NCI-H1092 (cell line): ENCODE measurements around the gene TRAPPC3L.

Experiments
- DNase-seq: peaks from one replicate; lab custom pipeline; 2025; lab: John Stamatoyannopoulos, UW

The TRAPPC3L gene

DNA sequence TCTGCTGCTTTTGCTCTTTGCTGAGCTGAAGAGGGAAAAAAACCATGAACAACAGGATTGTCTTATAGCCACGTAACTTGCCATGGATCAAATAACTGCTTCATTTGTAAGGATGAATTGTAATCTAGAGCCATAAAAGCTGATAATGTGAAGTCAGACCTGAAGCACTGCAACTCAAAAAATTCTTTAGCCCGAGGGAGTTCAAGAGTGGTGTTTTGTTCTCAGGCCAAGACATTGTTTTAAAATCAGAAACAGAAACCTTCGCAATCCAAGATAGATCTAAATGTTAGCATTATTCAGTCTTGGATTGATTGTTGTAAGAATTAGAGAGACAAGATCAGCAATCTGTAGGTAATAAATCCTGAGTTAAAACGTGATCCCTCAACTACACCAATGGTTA, at the start of gene TRAPPC3L:
Gene TRAPPC3L (minus strand): TSS at position 34 of the 400 bp plus-strand sequence. CDS start 170 bp downstream, outside the sequence.
- DNase-seq: no peak

DNA sequence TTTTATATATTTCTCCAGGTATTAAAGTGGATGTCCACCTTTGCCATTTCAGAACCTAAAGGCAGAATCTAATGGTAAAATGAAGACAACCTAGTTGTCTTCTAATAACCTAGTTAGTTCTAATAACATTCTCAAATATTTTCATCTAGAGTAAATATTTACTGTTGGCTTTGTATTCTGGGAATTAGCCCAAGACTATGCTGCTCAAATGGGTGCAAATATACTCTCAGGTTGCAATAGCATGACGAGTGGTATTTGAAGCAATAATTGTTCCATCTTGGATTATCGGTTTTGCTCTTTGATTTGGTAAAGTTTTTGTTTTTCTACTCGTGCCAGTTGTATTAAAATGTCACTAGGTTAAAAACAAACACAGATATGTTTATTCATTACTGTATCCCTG, 49.8 kb upstream of the TRAPPC3L start:
- no peak for DNase-seq

DNA sequence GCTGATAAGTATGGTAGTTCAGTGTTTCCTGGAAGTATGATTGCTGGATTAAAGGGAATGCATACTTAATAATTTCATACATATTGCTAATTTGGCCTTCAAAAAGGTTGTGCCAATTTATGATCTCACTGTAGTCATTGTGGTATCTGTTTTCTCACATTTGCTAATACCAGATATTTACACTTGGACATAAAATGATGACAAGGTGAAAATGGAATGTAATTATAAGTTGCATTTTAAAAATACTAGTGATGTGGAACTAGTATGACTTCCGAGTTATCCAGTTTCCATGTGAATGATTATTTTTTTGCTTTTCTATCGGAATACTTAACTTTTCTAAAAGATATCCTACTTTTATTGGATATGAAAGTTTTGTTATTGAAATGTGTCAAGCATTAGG, 41.3 kb upstream of the TRAPPC3L start:
- no peak for DNase-seq

DNA sequence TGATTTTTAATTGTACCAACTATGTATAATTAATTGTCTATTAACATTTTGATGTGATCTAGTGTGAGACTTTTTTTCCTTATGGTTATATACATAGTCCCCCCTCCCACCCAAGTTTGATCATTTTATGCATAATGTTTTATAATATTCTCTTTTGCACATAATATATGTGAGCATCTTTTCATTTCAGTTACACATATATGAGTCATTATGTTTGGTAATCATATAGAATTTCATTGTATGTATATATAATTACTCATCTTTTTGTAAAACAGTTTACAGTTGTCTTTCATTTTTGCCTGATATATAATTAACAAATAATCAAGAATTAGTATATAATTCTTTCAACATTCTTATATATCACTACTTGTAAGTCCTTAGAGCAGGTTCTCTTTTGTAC, 40.8 kb upstream of the TRAPPC3L start:
- DNase-seq: no peak

DNA sequence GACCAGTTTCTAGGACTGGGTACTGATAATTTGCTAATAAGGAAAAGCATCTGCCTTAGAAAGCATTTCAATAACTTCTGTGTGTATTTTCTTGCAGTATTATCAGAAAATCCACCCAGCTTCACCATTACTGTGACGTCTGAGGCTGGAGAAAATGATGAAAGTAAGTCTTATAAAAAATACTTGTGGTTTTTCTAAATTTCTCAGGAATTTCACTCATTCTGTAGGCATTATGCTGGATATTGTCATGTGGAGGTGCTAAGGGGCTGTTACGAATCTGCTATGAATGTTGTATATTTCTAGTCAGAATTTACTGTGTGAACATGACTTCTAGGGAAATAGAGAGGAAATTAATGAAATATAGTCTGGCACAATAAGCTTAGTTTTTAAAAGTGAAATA, 34.7 kb upstream of the TRAPPC3L start:
- DNase-seq: no peak

DNA sequence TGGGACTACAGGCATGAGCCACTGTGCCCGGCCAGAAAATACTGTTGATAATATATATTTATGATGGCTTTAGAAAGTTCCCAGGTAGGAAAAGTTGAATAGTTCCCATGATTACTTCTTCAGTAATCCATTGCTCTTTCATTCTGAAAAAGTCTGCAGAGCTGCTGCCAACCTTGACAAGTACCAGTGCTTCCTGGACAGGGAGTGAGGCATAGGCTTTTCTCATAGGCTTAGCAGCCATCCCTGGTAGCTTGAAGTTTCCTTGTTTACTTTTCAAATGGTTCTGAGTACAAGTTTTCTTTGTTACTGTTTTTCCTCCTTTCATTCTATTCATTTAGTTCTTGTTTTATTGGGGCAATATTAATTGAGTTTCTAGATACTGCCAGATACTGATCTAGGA, 33.7 kb upstream of the TRAPPC3L start:
- no peak for DNase-seq

DNA sequence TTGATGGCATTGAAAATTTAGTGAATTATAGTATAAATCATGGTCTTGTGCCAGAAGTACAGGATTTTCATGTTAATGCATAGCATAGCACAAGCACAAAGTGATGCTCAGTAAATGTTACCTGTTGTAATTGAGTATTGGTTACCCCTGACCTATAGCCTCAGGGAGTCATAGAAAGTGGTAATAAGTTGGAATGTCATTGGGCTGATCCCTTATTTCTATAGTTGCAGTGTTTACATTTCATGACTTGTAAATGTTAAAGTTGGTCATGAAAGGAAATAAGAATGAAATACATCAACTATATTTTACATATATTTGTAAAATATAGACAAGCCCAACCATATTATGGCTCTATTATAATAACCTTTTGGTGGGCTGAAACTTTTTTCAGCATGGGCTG, 32.9 kb upstream of the TRAPPC3L start:
- no peak for DNase-seq

DNA sequence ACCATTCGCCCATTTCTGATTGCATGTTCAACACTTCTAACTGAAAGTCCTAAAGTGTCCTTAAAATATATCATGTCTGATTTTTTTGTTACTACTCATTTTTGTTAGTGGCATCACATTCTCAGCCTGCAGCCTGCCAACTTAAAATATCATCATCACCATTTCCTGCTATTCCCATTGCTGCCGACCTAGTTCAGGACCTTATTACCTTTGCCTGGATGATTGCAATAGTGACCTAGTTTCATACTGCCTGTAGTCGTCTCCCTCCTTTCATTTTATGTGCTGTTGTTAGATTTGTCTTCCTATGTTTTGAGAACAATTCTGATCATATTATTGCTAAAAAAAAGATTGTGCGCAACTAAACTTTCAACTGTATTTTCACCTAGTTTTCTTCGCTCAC, 32.0 kb upstream of the TRAPPC3L start:
- no peak for DNase-seq

DNA sequence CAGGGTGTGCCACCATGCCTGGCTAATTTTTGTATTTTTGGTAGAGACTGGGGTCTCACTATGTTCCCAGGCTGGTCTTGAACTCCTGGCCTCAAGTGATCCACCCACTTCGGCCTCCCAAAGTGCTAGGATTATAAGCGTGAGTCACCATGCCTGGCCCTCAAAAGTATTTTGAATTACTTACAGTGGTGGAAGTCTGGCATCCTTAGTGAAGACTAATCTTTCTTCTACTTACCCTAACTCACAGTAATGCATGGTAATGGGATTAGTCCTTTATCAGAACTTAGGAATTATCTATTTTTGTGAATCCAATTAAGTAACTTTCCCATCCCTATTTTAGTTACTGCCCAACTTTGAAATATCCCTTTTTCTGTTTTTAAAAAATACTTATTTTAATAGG, 29.7 kb upstream of the TRAPPC3L start:
- DNase-seq: no peak

DNA sequence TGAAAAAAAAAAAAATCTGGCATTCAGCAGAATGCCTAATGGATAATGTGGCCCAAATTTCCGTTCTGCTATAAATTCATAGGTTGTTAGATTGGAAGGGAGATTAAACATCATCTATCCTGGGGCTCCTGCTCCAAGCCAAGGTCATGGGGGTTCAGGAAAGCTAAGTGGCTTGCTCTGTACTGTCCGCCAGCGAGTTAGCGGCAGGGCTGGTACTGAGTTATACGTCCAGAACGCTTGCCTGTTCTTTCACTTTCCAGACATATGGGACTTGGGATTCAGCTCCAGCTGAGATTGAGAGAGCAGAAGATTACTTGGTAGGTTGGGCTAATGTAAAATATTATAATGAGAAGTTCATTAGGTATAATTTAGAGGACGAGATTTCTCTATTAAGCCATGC, 26.7 kb upstream of the TRAPPC3L start:
- DNase-seq: no peak

DNA sequence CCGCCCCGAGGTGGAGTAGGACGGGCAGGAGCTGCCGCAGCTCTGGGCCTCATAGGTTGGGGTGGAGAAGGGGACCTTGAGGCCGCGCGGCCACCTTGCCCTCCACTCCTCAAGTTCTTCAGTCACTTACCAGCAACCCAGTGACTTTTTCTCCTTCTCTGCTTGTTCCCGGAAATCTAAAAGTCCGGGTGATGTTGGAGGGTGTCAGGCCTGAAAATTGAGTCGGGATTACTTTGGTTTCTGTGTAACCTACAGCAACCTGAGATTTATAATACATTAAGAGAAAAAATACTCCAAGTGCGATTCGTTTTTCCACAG, 26.2 kb upstream of the TRAPPC3L start:
- no peak for DNase-seq

DNA sequence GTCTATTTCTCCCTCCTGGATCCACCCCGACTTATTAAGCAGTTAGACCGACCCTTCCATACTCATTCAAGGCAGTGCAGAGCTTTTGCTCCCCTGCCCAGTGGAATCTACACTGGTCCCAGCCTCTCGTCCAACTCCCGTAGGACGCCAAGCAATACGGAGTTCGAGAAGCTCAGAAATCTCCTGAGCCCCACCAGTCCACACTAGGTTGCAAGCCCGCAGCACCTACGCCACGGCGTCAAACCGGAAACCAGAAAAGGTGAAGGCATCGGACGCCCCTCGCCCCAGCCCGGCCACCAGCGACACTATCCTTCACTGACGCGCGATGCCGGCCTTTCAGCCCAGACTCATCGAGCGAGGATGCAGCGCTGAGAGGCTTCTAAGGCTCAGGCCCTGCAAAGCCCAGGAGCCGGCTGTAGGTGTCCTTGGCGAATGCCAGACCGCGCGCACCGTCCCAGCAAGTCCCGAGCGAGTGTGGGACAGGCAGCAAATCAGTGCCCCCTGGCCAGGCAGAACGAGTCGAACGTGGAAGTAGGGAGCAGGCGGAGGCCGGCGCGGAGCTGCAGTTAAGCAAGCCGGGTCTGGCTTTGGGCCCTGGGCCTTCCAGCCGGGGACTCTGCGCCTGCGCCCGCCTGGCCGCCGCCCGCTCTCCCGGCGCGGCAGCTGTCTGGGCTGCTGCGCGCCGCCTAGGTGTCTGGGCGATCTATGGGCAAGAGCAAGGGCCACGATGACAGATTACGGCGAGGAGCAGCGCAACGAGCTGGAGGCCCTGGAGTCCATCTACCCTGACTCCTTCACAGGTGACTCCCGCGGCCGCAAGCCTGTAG, 25.6 kb upstream of the TRAPPC3L start, which contains the start of gene RWDD1:
Gene RWDD1 (plus strand): TSS at position 649 of the 827 bp plus-strand sequence. CDS start 79 bp downstream, at position 728.
- peak; percentile 93 for DNase-seq

DNA sequence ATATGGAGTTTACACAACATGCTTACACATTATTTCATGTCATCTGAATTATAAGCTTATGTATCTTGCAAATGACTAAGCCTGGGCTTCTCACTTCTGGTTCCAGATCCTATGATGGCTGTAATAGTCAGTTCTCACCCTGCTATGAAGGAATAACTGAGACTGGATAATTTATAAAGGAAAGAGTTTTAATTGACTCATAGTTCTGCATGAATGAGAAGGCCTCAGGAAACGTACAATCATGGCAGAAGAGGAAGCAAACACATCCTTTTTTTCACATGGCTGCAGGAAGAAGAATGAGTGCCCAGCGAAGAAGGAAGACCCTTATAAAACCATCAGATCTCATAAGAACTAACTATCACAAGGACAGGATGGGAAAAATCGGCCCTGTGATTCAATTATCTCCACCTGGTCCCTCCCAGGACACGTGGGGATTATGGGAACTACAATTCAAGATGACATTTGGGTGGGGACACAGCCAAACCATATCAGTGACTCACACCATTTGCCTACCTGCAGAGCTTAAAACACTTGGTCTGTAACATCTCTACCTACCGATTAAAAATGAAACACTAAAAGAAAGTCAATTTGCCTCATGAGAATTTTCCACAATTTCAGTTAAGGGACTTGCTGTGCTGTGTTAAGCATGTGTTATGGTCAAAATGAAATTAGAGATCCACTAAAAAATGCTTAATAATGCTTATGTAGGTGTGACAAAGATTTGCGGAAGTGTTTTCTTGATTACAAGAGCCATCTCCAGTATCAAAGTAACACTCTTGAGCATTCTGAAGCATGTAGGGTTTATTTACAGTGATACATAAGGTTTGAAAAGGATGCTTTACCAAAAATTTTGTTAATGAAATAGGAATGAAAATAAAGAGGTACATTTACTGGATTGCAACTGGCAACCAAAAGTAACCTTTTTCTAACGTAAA, 23.6 kb upstream of the TRAPPC3L start:
- no peak for DNase-seq

DNA sequence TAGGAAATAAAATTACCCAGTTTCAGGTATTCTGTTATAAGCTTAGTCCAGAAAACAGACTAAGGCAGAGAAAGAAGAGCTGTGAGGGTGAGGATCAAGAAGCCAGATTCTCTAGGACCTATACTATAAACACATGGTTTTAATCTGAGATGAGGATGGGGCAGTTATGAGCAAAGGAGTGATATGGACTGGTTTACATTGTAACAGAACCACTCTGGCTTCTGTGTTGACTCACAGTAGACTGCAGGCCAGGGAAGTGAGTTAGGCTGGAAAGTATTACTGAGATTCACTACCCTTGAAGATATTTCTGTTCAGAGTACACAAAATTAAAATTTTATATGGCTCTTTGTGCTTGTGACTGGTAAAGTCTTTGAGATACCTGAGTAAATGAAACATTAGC, 22.6 kb upstream of the TRAPPC3L start:
- no peak for DNase-seq

DNA sequence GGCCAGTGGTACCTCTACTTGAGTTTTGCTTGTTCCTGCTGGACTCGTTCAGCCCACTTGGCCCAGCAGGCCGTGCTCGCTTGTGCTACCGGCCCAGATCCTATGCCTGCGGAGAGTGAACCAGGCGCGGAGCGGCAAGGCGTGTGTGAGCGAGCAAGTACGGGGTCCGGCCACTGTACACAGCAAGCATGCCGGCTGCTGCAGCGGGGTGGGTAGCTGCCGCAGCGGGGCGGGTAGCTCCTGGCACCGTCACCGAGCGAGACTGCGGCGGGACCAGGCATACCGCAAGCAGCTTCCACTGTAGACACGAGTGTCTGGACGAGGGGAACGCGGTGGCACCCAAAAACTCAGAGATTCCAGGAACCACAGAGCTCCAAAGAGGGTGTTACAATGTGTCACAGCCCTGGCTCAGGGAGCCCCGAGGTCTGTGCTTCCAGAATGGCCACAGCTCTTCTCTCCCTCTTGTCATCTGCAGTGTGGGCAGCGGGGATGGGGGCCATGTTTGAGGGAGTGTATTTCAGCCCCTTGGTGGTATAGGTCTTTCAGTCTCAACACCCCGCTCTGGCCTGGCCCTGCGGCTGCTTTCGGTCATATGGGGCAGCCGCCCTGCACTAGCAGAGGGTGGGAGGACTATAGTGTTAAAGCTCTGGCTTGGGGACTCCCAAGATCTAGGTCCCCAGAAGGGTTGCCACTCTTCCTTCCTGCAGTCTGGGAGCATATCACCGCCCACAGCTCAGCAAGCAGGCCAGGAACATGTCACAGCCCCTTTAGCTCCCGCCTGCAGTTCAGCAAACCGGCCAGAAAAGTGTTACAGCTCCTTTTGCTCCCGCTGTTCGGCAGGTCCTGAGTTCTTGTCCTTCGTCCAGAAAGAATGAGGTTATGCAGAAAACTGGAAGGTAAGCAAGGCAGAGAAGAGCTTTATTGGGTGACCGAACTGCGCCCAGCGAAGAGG, 19.7 kb upstream of the TRAPPC3L start:
- DNase-seq: no peak

DNA sequence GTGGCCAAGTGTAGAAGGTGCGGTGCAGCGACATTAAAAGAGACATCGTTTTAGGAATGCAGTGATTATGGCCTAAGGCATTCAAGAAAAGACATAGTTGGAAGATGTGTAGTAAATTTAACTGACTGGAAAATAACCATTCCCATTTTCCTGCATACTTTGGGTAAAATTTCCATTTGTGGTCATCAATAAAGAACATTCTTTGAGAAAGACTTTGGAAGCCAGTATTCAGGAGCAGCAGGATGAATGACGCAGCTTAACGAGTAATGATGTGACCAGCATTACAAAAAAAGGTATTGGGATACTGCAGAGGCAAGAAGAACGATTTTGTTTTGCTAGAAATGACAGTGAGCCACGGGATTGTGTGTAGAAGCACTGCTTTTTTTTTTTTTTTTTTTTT, 18.8 kb upstream of the TRAPPC3L start:
- DNase-seq: no peak

DNA sequence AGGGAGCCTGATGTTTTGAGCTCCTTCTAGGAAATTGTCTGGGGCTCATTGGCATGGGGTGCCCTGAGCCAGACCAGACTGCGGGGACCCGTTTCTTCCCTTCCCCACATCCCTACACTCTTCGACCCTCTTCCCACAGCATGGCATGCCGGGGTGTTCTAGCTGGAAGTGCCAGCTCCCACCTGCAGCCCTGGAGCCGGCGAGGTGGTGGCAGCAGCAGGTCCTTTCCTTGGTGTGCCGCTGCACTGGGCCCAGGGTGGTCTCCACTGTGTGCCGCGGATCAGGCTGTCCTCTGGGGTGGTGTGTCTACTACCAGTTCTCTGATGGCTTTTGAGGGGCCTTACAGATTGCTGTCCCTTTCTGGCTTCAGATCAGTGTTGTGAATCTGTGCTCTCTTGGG, 18.3 kb upstream of the TRAPPC3L start:
- no peak for DNase-seq

DNA sequence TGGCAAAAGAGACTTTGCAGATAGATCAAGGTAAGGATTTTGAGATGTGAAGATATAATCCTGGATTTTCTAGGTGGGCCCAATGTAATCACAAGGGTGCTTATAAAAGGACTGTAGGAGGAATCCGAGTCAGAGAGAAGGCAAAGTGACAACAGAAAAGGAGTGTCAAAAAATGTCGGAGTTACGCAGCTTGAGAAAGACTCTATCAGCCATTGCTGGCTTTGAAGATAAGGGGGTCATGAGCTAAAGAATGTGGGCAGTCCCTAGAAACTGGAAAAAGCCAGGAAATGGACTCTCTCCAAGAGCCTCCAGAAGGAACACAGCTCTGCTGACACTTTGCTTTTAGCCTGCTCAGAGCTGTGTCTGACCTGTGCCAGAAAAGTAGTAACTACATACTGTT, 17.1 kb upstream of the TRAPPC3L start:
- DNase-seq: no peak

DNA sequence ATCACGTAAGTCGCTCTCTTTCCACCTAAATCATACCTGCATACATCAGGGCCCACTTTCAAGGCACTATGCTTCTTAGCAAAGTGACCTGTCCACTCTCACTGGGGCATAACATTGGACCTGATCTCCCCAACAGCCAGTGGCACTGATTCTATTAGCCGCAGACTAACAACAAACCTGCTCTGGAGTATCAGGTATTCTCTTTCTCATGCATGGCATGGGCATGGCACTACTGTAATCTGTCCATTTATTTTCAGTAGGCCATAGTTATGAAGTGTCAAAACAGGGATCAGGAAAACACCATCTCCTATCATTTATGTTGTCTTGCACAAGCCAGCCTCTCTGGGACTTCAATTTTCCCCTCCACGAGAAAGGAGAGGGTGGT, 16.5 kb upstream of the TRAPPC3L start:
- no peak for DNase-seq

DNA sequence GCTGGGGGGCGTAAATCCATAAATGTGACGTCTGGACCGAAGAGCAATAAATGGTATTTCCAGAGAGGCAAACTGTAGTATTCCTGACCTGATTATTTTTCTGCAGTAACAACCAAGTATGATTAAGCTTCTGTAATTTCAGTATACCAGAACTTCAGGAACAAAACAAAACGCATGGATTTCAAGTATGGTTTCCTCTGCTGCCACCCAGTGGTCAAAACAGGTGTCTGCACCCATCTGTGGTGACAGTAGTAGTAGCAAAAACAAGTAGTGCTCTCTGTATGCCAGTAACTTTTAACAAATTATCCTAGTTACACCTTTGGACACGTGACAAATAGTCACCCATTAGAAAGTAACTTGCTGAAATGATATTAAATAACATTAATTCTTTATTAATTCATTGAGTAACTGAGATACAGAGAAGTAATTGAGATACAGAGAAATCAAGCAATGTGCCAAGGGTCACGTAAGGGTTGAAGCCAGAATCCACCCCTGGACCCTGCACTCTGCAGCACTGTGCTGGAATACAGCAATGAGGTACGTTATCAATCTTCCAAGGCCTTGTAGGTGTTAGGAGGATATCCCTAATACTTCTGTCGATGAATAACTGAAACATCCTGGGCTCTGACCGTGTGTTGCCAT, 16.0 kb upstream of the TRAPPC3L start:
- peak; percentile 1 for DNase-seq

DNA sequence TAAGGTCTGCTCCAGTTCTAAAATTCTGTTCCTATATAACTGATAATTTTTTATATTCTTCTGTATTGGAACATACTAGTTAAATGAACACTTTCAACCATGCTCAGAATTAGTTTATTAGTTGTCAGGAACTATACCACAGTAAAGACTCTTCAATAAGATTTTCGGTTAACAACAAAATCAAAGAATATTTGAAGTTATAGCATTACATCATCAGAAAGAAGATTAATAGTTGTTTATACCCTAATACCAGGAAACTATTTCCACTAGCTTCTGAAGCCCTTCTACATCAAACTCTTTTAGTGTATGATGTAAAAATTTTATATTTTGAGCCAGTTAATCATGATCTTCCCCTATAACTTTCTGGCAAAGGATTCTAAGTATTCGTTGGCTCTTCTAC, 14.6 kb upstream of the TRAPPC3L start:
- DNase-seq: no peak

DNA sequence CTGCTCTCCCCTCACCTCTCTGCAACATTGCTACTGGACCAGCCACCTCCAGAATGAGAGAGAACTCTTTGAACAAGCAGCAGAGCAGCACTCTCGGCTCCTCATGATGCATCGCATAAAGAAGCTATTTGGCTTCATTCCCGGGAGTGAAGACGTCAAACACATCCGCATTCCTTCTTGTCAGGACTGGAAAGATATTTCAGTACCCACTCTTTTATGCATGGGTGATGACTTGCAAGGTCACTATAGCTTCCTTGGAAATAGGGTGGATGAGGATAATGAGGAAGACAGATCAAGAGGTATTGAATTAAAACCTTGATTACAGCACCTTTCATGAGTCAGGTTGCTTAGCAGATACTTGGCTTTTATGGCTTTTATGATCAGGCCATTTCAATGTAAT, 12.4 kb upstream of the TRAPPC3L start:
- DNase-seq: no peak
